Measurements from ENCODE around the gene NDUFA7. TPM values are rescaled to one million over a fixed set of nuclear protein-coding genes. Genes with fewer than 3 reads are reported as not detected.
A peak's percentile ranks its signal among the peaks of the same experiment; 100 is the strongest.

NDUFA7 gene
- total and polyA plus RNA-seq, 2 of the 13 experiments (the other 11 are each of a cell fraction or from before 2014, with no cell fraction given), result 64.5 to 71.5 TPM

DNA sequence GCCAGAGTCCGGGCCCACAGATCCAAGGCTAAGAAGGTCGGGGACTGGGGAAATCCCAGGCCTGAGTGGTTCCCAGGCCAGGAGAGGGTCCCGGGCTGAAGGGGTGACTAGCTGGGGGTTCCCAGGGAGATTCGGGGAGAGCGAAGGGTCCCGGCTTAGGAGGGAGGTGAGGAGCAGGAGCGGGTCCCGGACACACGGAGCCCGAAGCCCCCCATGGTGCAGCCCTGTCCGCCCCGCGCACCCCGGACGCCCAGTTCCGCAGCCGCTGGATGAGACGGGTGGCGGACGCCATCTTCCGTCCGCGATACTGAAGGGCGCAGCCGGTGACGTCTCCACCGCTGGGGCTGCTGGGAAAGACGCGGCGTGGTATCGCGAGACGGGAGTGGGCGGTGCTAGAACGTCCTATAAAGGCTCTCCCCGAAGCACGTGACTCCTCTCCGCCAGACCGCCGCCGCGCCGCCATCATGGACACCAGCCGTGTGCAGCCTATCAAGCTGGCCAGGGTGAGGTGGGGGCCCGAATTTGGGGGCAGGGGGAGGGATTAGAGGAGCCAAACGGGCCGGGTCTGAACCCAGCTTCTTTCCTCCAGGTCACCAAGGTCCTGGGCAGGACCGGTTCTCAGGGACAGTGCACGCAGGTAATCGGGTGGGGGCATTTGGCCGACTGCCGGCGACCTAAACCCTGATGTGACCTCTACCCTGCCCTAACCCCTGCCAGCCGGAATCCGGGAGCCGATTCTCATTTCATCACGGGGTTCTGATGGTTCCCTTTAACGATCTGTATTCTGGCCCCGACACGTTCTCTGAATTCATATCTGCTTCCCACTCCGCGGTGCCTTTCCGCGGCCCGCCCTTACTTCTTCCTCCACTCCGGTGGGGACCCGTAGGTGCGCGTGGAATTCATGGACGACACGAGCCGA is at the start of gene NDUFA7, which contains the start of gene RPS28 (continued):
- TF ChIP-seq STAT6 (CRISPR knock-in tag; IDR thresholded peaks at IDR 0.05; ENCODE audit: borderline replicate concordance) (peak; percentile 58; the same call in 1 of the 2 replicates), ZNF329 (CRISPR knock-in tag; IDR thresholded peaks at IDR 0.05; ENCODE audit: low read depth) (0 out of 2 replicates have a peak, but pooled peaks have one; percentile 28), KLF12 (CRISPR knock-in tag; IDR thresholded peaks at IDR 0.05; ENCODE audit: borderline replicate concordance) (0 out of 2 replicates have a peak, but pooled peaks have one; percentile 50), MIXL1 (CRISPR knock-in tag; IDR thresholded peaks at IDR 0.05) (peak; percentile 61; the same call in 1 of the 2 replicates), E2F1 (CRISPR knock-in tag; IDR thresholded peaks at IDR 0.05) (peak; percentile 15; the same call in 1 of the 2 replicates), ZMYM3 (CRISPR knock-in tag; IDR thresholded peaks at IDR 0.05) (0 out of 2 replicates have a peak, but pooled peaks have one; percentile 1), REXO4 (CRISPR knock-in tag; IDR thresholded peaks at IDR 0.05; ENCODE audit: borderline replicate concordance) (no peak), TARDBP (CRISPR knock-in tag; IDR thresholded peaks at IDR 0.05) (peak; percentile 87), SALL1 (CRISPR knock-in tag; IDR thresholded peaks at IDR 0.05) (peak; percentile 76; the same call in 1 of the 2 replicates), MED13 (CRISPR knock-in tag; IDR thresholded peaks at IDR 0.05) (no peak), ZNF747 (CRISPR knock-in tag; IDR thresholded peaks at IDR 0.05; ENCODE audit: borderline replicate concordance) (peak; percentile 89), SP4 (CRISPR knock-in tag; IDR thresholded peaks at IDR 0.05) (peak; percentile 55), ATF7 (IDR thresholded peaks at IDR 0.05) (peak; percentile 43; the same call in 1 of the 2 replicates), ATF7 (CRISPR knock-in tag; IDR thresholded peaks at IDR 0.05) (peak; percentile 65; the same call in 1 of the 2 replicates), ZNF776 (CRISPR knock-in tag; IDR thresholded peaks at IDR 0.05) (peak; percentile 93; the same call in 1 of the 2 replicates)
- TF ChIP-seq, protein P1, sequence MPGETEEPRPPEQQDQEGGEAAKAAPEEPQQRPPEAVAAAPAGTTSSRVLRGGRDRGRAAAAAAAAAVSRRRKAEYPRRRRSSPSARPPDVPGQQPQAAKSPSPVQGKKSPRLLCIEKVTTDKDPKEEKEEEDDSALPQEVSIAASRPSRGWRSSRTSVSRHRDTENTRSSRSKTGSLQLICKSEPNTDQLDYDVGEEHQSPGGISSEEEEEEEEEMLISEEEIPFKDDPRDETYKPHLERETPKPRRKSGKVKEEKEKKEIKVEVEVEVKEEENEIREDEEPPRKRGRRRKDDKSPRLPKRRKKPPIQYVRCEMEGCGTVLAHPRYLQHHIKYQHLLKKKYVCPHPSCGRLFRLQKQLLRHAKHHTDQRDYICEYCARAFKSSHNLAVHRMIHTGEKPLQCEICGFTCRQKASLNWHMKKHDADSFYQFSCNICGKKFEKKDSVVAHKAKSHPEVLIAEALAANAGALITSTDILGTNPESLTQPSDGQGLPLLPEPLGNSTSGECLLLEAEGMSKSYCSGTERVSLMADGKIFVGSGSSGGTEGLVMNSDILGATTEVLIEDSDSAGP (CRISPR knock-in tag; IDR thresholded peaks at IDR 0.05; ENCODE audit: borderline replicate concordance), result peak; percentile 87
- TF ChIP-seq, protein P2, sequence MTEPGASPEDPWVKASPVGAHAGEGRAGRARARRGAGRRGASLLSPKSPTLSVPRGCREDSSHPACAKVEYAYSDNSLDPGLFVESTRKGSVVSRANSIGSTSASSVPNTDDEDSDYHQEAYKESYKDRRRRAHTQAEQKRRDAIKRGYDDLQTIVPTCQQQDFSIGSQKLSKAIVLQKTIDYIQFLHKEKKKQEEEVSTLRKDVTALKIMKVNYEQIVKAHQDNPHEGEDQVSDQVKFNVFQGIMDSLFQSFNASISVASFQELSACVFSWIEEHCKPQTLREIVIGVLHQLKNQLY (CRISPR knock-in tag; IDR thresholded peaks at IDR 0.05), result 0 out of 2 replicates have a peak, but pooled peaks have one; percentile 13
- TF ChIP-seq, protein P3, sequence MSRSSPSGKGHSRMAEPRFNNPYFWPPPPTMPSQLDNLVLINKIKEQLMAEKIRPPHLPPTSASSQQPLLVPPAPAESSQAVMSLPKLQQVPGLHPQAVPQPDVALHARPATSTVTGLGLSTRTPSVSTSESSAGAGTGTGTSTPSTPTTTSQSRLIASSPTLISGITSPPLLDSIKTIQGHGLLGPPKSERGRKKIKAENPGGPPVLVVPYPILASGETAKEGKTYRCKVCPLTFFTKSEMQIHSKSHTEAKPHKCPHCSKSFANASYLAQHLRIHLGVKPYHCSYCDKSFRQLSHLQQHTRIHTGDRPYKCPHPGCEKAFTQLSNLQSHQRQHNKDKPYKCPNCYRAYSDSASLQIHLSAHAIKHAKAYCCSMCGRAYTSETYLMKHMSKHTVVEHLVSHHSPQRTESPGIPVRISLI (CRISPR knock-in tag; IDR thresholded peaks at IDR 0.05; ENCODE audit: borderline replicate concordance), result 0 out of 2 replicates have a peak, but pooled peaks have one; percentile 44
- TF ChIP-seq, protein P4, sequence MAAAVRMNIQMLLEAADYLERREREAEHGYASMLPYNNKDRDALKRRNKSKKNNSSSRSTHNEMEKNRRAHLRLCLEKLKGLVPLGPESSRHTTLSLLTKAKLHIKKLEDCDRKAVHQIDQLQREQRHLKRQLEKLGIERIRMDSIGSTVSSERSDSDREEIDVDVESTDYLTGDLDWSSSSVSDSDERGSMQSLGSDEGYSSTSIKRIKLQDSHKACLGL (CRISPR knock-in tag; IDR thresholded peaks at IDR 0.05), result peak; percentile 51; the same call in 1 of the 2 replicates

Measured in HepG2 (cell line).